BLaER1 (cell line): ENCODE results near the gene MAGI3.

Source experiments
- H3K27ac ChIP-seq: shearing (Covaris generic); formaldehyde crosslinking; 2 replicates; pipeline ENCODE4 v1.8.1; 2022
- H3K27me3 ChIP-seq: shearing (Covaris generic); formaldehyde crosslinking; 2 replicates; pipeline ENCODE4 v1.8.1; 2022
- H3K36me3 ChIP-seq: shearing (Covaris generic); formaldehyde crosslinking; 2 replicates; pipeline ENCODE4 v1.8.1; 2022
- H3K4me1 ChIP-seq: shearing (Covaris generic); formaldehyde crosslinking; 2 replicates; pipeline ENCODE4 v1.8.1; 2022
- H3K4me2 ChIP-seq: shearing (Covaris generic); formaldehyde crosslinking; 2 replicates; pipeline ENCODE4 v1.8.1; 2022
- H3K4me3 ChIP-seq: shearing (Covaris generic); formaldehyde crosslinking; 2 replicates; pipeline ENCODE4 v1.8.1; 2022
- H3K9ac ChIP-seq: shearing (Covaris generic); formaldehyde crosslinking; 2 replicates; pipeline ENCODE4 v1.8.1; 2022
- H3K9me3 ChIP-seq: shearing (Covaris generic); formaldehyde crosslinking; 2 replicates; pipeline ENCODE4 v1.8.1; 2022
- H4K20me1 ChIP-seq: shearing (Covaris generic); formaldehyde crosslinking; 2 replicates; pipeline ENCODE4 v1.8.1; 2022
- Cebpa-rat ChIP-seq: shearing (Covaris generic); IDR thresholded peaks from 2 replicates; pipeline ENCODE4 v1.8.1; 2022

MAGI3 gene

GRCh38 chr1:113511269-113511668, 121.0 kb downstream of the MAGI3 start:
- Histone ChIP-seq H3K36me3 (no peaks in the 10 kb centered on the region), H3K4me3 (no peak overlapping the region), H3K9me3 (peaks cover 17% of the 10 kb centered on the region), H3K27me3 (no peaks in the 10 kb centered on the region), H3K9ac (no peak overlapping the region), H3K4me2 (no peak overlapping the region), H3K4me1 (no peaks in the 10 kb centered on the region), H3K27ac (no peak overlapping the region), H4K20me1 (no peaks in the 10 kb centered on the region)
- TF ChIP-seq Cebpa-rat, result no peak

- H3K27me3 ChIP-seq, result no peaks in the 10 kb centered on the region
- peaks cover 14% of the 10 kb centered on the region for H3K9me3 ChIP-seq
- H3K36me3 ChIP-seq, result no peaks in the 10 kb centered on the region
- H3K4me1 ChIP-seq, result no peaks in the 10 kb centered on the region
- no peak overlapping the region for H3K4me3 ChIP-seq
- no peaks in the 10 kb centered on the region for H4K20me1 ChIP-seq
- H3K27ac ChIP-seq, result no peak overlapping the region
- H3K9ac ChIP-seq, result no peak overlapping the region
- H3K4me2 ChIP-seq, result no peak overlapping the region
- no peak for TF ChIP-seq Cebpa-rat
Observed at GRCh38 chr1:113515498-113515897, 125.2 kb downstream of the MAGI3 start.

GRCh38 chr1:113517346-113517745, 127.0 kb downstream of the MAGI3 start:
- TF ChIP-seq Cebpa-rat, result no peak
- Histone ChIP-seq H3K9me3 (peaks cover 6% of the 10 kb centered on the region), H3K27ac (no peak overlapping the region), H3K4me3 (no peak overlapping the region), H3K4me1 (no peaks in the 10 kb centered on the region), H3K36me3 (no peaks in the 10 kb centered on the region), H3K9ac (no peak overlapping the region), H4K20me1 (no peaks in the 10 kb centered on the region), H3K27me3 (no peaks in the 10 kb centered on the region), H3K4me2 (no peak overlapping the region)

- no peak overlapping the region for H3K9ac ChIP-seq
- no peak overlapping the region for H3K27ac ChIP-seq
- no peaks in the 10 kb centered on the region for H3K27me3 ChIP-seq
- no peak for TF ChIP-seq Cebpa-rat
- H3K9me3 ChIP-seq, result peaks cover 10% of the 10 kb centered on the region
- no peak overlapping the region for H3K4me3 ChIP-seq
- no peak overlapping the region for H3K4me2 ChIP-seq
- H3K36me3 ChIP-seq, result no peaks in the 10 kb centered on the region
- H4K20me1 ChIP-seq, result no peaks in the 10 kb centered on the region
- no peaks in the 10 kb centered on the region for H3K4me1 ChIP-seq
Observed at GRCh38 chr1:113517983-113518382, 127.7 kb downstream of the MAGI3 start.

- no peaks in the 10 kb centered on the region for H3K27me3 ChIP-seq
- H4K20me1 ChIP-seq, result no peaks in the 10 kb centered on the region
- H3K4me2 ChIP-seq, result no peak overlapping the region
- H3K4me3 ChIP-seq, result no peak overlapping the region
- peaks cover 10% of the 10 kb centered on the region for H3K36me3 ChIP-seq
- H3K27ac ChIP-seq, result no peak overlapping the region
- H3K9me3 ChIP-seq, result peaks cover 26% of the 10 kb centered on the region
- H3K4me1 ChIP-seq, result no peaks in the 10 kb centered on the region
- no peak overlapping the region for H3K9ac ChIP-seq
- TF ChIP-seq Cebpa-rat, result no peak
Observed at GRCh38 chr1:113519556-113519955, 129.2 kb downstream of the MAGI3 start.

- peaks cover 2% of the 10 kb centered on the region for H3K9me3 ChIP-seq
- no peak for TF ChIP-seq Cebpa-rat
- H3K4me3 ChIP-seq, result no peak overlapping the region
- no peak overlapping the region for H3K4me2 ChIP-seq
- no peaks in the 10 kb centered on the region for H4K20me1 ChIP-seq
- H3K27me3 ChIP-seq, result no peaks in the 10 kb centered on the region
- no peaks in the 10 kb centered on the region for H3K36me3 ChIP-seq
- no peak overlapping the region for H3K27ac ChIP-seq
- H3K9ac ChIP-seq, result no peak overlapping the region
- no peaks in the 10 kb centered on the region for H3K4me1 ChIP-seq
Observed at GRCh38 chr1:113530021-113530420, 139.7 kb downstream of the MAGI3 start.

- no peaks in the 10 kb centered on the region for H3K9me3 ChIP-seq
- H3K36me3 ChIP-seq, result no peaks in the 10 kb centered on the region
- no peak for TF ChIP-seq Cebpa-rat
- no peak overlapping the region for H3K4me2 ChIP-seq
- H3K4me3 ChIP-seq, result no peak overlapping the region
- H3K27me3 ChIP-seq, result no peaks in the 10 kb centered on the region
- no peak overlapping the region for H3K9ac ChIP-seq
- H3K4me1 ChIP-seq, result no peaks in the 10 kb centered on the region
- no peak overlapping the region for H3K27ac ChIP-seq
- no peaks in the 10 kb centered on the region for H4K20me1 ChIP-seq
Observed at GRCh38 chr1:113531321-113531720, 141.0 kb downstream of the MAGI3 start.

- H3K36me3 ChIP-seq, result no peaks in the 10 kb centered on the region
- H4K20me1 ChIP-seq, result no peaks in the 10 kb centered on the region
- no peak overlapping the region for H3K27ac ChIP-seq
- H3K4me1 ChIP-seq, result no peaks in the 10 kb centered on the region
- H3K9ac ChIP-seq, result no peak overlapping the region
- H3K4me2 ChIP-seq, result no peak overlapping the region
- no peaks in the 10 kb centered on the region for H3K27me3 ChIP-seq
- TF ChIP-seq Cebpa-rat, result no peak
- no peaks in the 10 kb centered on the region for H3K9me3 ChIP-seq
- no peak overlapping the region for H3K4me3 ChIP-seq
Observed at GRCh38 chr1:113533061-113533460, 142.7 kb downstream of the MAGI3 start.

GRCh38 chr1:113534130-113534817, 144.0 kb downstream of the MAGI3 start:
- Histone ChIP-seq H3K27ac (no peak overlapping the region), H3K27me3 (no peaks in the 10 kb centered on the region), H3K9ac (no peak overlapping the region), H3K36me3 (no peaks in the 10 kb centered on the region), H3K9me3 (no peaks in the 10 kb centered on the region), H3K4me3 (no peak overlapping the region), H3K4me1 (no peaks in the 10 kb centered on the region), H3K4me2 (no peak overlapping the region), H4K20me1 (no peaks in the 10 kb centered on the region)
- TF ChIP-seq Cebpa-rat, result no peak

GRCh38 chr1:113534875-113535274, 144.6 kb downstream of the MAGI3 start:
- H3K27ac ChIP-seq, result no peak overlapping the region
- H3K36me3 ChIP-seq, result no peaks in the 10 kb centered on the region
- H4K20me1 ChIP-seq, result no peaks in the 10 kb centered on the region
- H3K9ac ChIP-seq, result no peak overlapping the region
- H3K27me3 ChIP-seq, result no peaks in the 10 kb centered on the region
- TF ChIP-seq Cebpa-rat, result no peak
- no peaks in the 10 kb centered on the region for H3K4me1 ChIP-seq
- no peaks in the 10 kb centered on the region for H3K9me3 ChIP-seq
- H3K4me3 ChIP-seq, result no peak overlapping the region
- H3K4me2 ChIP-seq, result no peak overlapping the region
